KMS-11 (cell line): Measurements from ENCODE around the gene CYTIP.

ENCODE experiments used
- H2AFZ ChIP-seq: fragments of 200-600 bp; sonication (generic); 2 replicates; pipeline ENCODE4 v1.6.1; 2016; ENCODE audit warnings: antibody characterized with exemption, mixed run types, low read depth
- H3K27ac ChIP-seq: fragments of 200-600 bp; sonication (generic); 2 replicates; pipeline ENCODE4 v1.6.1; 2016; ENCODE audit warnings: mild to moderate bottlenecking, mixed run types
- H3K27me3 ChIP-seq: fragments of 200-600 bp; sonication (generic); 2 replicates; pipeline ENCODE4 v1.6.1; 2017; ENCODE audit warnings: mild to moderate bottlenecking, low read depth, mixed run types, moderate library complexity; ENCODE audit not compliant: insufficient read depth
- H3K36me3 ChIP-seq: fragments of 200-600 bp; sonication (generic); 2 replicates; pipeline ENCODE4 v1.6.1; 2017; ENCODE audit warnings: mild to moderate bottlenecking, mixed run types; ENCODE audit not compliant: insufficient read depth
- H3K4me1 ChIP-seq: fragments of 200-600 bp; sonication (generic); 2 replicates; pipeline ENCODE4 v1.6.1; 2016; ENCODE audit warnings: mild to moderate bottlenecking, low read depth, mixed run types; ENCODE audit not compliant: poor library complexity, severe bottlenecking
- H3K4me2 ChIP-seq: fragments of 200-600 bp; sonication (generic); 2 replicates; pipeline ENCODE4 v1.7.0; 2016; ENCODE audit warnings: mild to moderate bottlenecking, mixed run types
- H3K4me3 ChIP-seq: fragments of 200-600 bp; sonication (generic); IDR thresholded peaks from 2 replicates; pipeline ENCODE4 v1.6.1; 2017; ENCODE audit warnings: low read depth, low read length, mixed read lengths; ENCODE audit not compliant: insufficient read depth
- H3K79me2 ChIP-seq: fragments of 200-600 bp; sonication (generic); 2 replicates; pipeline ENCODE4 v1.6.1; 2016; ENCODE audit warnings: low read depth, mixed run types; ENCODE audit not compliant: insufficient read depth
- H3K9ac ChIP-seq: fragments of 200-600 bp; sonication (generic); 2 replicates; pipeline ENCODE4 v1.6.1; 2016; ENCODE audit warnings: mild to moderate bottlenecking, mixed run types
- H4K20me1 ChIP-seq: fragments of 200-600 bp; sonication (generic); 2 replicates; pipeline ENCODE4 v1.6.1; 2016; ENCODE audit warnings: mild to moderate bottlenecking, mixed run types; ENCODE audit not compliant: insufficient read depth
- TF ChIP-seq, protein P1 (sequence below): fragments of 200-600 bp; sonication (generic); conservative IDR thresholded peaks from 2 replicates; pipeline ENCODE4 v1.6.1; 2017; ENCODE audit warnings: low read depth, mild to moderate bottlenecking, antibody characterized with exemption, low read length, moderate library complexity, mixed read lengths

CYTIP gene

DNA sequence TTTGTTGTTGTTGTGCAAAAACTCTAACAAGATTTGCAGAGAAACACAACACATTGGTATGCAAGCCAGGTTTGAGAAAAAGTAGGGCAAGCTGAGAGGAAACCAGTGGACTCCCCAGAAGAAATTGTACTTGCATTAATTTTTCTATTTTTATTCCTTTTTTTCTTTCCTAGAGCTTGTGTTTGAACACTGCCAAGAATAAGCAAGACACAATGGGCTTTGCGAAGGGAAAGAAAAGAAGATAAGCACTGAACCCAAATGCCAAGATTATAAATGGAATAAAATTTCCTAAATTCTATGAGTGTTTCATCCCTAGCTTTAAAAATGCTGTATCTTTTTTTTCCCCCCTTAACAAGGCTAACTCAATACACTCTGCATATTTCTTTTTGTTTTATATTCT, 17.0 kb upstream of the CYTIP start:
- TF ChIP-seq, protein P1, sequence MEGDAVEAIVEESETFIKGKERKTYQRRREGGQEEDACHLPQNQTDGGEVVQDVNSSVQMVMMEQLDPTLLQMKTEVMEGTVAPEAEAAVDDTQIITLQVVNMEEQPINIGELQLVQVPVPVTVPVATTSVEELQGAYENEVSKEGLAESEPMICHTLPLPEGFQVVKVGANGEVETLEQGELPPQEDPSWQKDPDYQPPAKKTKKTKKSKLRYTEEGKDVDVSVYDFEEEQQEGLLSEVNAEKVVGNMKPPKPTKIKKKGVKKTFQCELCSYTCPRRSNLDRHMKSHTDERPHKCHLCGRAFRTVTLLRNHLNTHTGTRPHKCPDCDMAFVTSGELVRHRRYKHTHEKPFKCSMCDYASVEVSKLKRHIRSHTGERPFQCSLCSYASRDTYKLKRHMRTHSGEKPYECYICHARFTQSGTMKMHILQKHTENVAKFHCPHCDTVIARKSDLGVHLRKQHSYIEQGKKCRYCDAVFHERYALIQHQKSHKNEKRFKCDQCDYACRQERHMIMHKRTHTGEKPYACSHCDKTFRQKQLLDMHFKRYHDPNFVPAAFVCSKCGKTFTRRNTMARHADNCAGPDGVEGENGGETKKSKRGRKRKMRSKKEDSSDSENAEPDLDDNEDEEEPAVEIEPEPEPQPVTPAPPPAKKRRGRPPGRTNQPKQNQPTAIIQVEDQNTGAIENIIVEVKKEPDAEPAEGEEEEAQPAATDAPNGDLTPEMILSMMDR = no peak
- Histone ChIP-seq H4K20me1 (no peaks in the 10 kb centered on the region), H3K9ac (no peak overlapping the region), H3K79me2 (no peaks in the 10 kb centered on the region), H2AFZ (no peak overlapping the region), H3K4me2 (no peak overlapping the region), H3K27me3 (no peaks in the 10 kb centered on the region), H3K4me3 (no peak overlapping the region), H3K4me1 (peaks cover 4% of the 10 kb centered on the region), H3K36me3 (no peaks in the 10 kb centered on the region), H3K27ac (no peak overlapping the region)

DNA sequence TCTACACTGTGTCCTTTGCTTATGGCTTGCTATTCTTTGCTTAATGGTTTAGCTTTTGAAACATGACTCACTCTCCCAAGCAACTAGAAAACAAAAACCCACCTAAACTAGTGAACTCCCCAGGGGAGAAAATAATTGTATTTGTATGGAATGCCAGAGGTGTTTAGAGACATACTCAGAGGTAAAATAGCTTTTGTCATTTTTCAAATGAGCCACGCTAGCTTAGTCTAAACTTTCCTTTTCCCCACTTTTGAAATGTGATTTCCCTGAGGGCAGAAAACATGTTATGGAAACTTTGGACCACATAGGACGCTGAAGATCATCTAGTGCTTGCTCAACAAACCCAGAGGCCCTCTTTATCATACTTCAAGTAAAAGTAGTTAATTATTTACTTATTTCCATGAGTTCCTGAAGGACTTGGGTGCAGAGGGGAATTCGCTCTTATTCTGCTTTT, 16.5 kb upstream of the CYTIP start:
- H2AFZ ChIP-seq = no peak overlapping the region
- H3K9ac ChIP-seq = no peak overlapping the region
- no peaks in the 10 kb centered on the region for H3K4me1 ChIP-seq
- no peaks in the 10 kb centered on the region for H3K27me3 ChIP-seq
- no peak overlapping the region for H3K4me2 ChIP-seq
- H3K27ac ChIP-seq = no peak overlapping the region
- no peak overlapping the region for H3K4me3 ChIP-seq
- H3K36me3 ChIP-seq = no peaks in the 10 kb centered on the region
- TF ChIP-seq, protein P1 = no peak
- no peaks in the 10 kb centered on the region for H4K20me1 ChIP-seq
- no peaks in the 10 kb centered on the region for H3K79me2 ChIP-seq

DNA sequence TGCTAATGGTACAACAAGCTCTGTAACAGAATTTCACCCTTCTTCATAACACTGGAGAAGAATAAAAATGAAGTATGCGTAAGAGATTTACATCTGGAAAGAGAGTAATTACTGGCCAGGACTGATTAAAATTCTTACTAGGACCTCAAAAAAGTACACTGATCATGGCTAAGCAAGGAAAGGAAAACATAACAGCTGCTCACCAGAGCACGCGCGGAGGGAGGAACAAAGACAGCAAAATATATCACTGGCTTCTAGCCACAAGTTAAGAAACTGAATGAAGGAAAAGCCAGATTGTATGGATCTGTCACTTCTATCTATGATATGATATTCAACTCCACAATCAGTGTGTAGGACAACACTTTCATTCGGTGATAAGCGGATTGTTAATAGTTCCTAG, 15.6 kb upstream of the CYTIP start:
- Histone ChIP-seq H4K20me1 (no peaks in the 10 kb centered on the region), H3K27me3 (no peaks in the 10 kb centered on the region), H2AFZ (no peak overlapping the region), H3K9ac (no peak overlapping the region), H3K36me3 (no peaks in the 10 kb centered on the region), H3K4me1 (no peaks in the 10 kb centered on the region), H3K27ac (no peak overlapping the region), H3K4me2 (no peak overlapping the region), H3K79me2 (no peaks in the 10 kb centered on the region), H3K4me3 (no peak overlapping the region)
- TF ChIP-seq, protein P1 = no peak

DNA sequence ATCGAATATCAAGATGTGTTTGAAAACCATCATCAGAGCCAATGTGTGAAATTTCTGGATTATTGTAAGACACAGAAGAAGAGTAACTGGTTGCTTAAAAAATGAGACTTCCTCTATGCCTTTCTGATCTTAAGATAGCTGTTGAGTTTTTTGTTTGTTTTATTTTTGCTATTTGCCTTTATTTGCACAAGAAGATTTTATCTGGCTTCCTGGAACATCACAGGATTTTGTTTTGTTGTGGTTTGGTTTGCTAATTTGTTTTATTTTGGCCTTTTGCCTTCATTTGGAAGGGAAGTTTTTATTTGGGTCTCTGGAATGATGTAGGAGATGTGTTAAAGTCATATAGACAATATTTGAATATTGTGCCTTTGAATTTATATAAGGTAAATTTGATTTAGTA, 3.9 kb upstream of the CYTIP start:
- peaks cover 31% of the 10 kb centered on the region for H3K79me2 ChIP-seq
- H3K4me2 ChIP-seq = no peak overlapping the region
- no peak overlapping the region for H3K4me3 ChIP-seq
- peaks cover 28% of the 10 kb centered on the region for H3K4me1 ChIP-seq
- H4K20me1 ChIP-seq = no peaks in the 10 kb centered on the region
- H3K36me3 ChIP-seq = no peaks in the 10 kb centered on the region
- H2AFZ ChIP-seq = 0 out of 2 replicates have a peak overlapping the region, but pooled peaks have one; percentile 0
- H3K27ac ChIP-seq = no peak overlapping the region
- H3K9ac ChIP-seq = no peak overlapping the region
- TF ChIP-seq, protein P1 = no peak
- no peaks in the 10 kb centered on the region for H3K27me3 ChIP-seq
